GM04504 (cell line): ENCODE measurements around the gene ALOX12B.
A peak's percentile ranks its signal among the peaks of the same experiment; 100 is the strongest.
"Not testable (repeated sequence)": the region's sequence is repeated elsewhere in the genome, so short reads cannot be mapped to it uniquely, and the experiment has no call there.

ENCODE experiments used
- DNase-seq: peaks from one replicate; pipeline ENCODE4 v3.0.0-alpha.2; 2012; ENCODE audit warnings: low read depth

The ALOX12B gene

GRCh38 chr17:8118769-8119580, 31.5 kb upstream of the ALOX12B start:
- DNase-seq: peak; percentile 35

- DNase-seq: no peak
Observed at GRCh38 chr17:8117980-8118768, 30.7 kb upstream of the ALOX12B start, which contains the start of gene ALOXE3. Gene ALOXE3, minus strand, starts transcription at chr17:8118514. Its CDS starts 524 bp downstream, at chr17:8117990.

GRCh38 chr17:8117367-8117979, 30.0 kb upstream of the ALOX12B start:
- no peak for DNase-seq

- DNase-seq: no peak
Observed at GRCh38 chr17:8116776-8117175, 29.3 kb upstream of the ALOX12B start.

- no peak for DNase-seq
Observed at GRCh38 chr17:8110907-8111306, 23.4 kb upstream of the ALOX12B start.

GRCh38 chr17:8110456-8110804, 22.9 kb upstream of the ALOX12B start:
- no peak for DNase-seq

- no peak for DNase-seq
Observed at GRCh38 chr17:8109661-8110455, 22.3 kb upstream of the ALOX12B start.

- DNase-seq: no peak
Observed at GRCh38 chr17:8108972-8109660, 21.6 kb upstream of the ALOX12B start.

GRCh38 chr17:8106980-8107379, 19.5 kb upstream of the ALOX12B start:
- DNase-seq: not testable (repeated sequence)

GRCh38 chr17:8105957-8106398, 18.5 kb upstream of the ALOX12B start:
- no peak for DNase-seq

GRCh38 chr17:8104911-8105310, 17.4 kb upstream of the ALOX12B start:
- DNase-seq: no peak

GRCh38 chr17:8103549-8103948, 16.0 kb upstream of the ALOX12B start:
- DNase-seq: no peak

GRCh38 chr17:8101721-8102120, 14.2 kb upstream of the ALOX12B start:
- DNase-seq: no peak

- DNase-seq: no peak
Observed at GRCh38 chr17:8100763-8101162, 13.2 kb upstream of the ALOX12B start.

GRCh38 chr17:8100111-8100510, 12.6 kb upstream of the ALOX12B start:
- no peak for DNase-seq

- no peak for DNase-seq
Observed at GRCh38 chr17:8096541-8096940, 9.0 kb upstream of the ALOX12B start.

- DNase-seq: no peak
Observed at GRCh38 chr17:8095361-8095760, 7.8 kb upstream of the ALOX12B start.

- no peak for DNase-seq
Observed at GRCh38 chr17:8091033-8091687, 3.6 kb upstream of the ALOX12B start.

GRCh38 chr17:8089728-8090127, 2.2 kb upstream of the ALOX12B start:
- DNase-seq: no peak

GRCh38 chr17:8087952-8088230, 375 bp upstream of the ALOX12B start:
- no peak for DNase-seq

GRCh38 chr17:8084250-8084649, 3.3 kb downstream of the ALOX12B start:
- no peak for DNase-seq
